Stimulated activated CD4-positive, alpha-beta T cell treated with anti-CD3 and anti-CD28 coated beads, Interleukin-2, amount 100 ng/mL, for 24 hours (primary cell): ENCODE data around the gene JAK1.
A peak's percentile ranks its signal among the peaks of the same experiment; 100 is the strongest.

ENCODE experiments used
- DNase-seq, 2 donors: peaks; one replicate each; pipeline ENCODE4 v3.0.0-alpha.2; 2020

Gene JAK1

DNA sequence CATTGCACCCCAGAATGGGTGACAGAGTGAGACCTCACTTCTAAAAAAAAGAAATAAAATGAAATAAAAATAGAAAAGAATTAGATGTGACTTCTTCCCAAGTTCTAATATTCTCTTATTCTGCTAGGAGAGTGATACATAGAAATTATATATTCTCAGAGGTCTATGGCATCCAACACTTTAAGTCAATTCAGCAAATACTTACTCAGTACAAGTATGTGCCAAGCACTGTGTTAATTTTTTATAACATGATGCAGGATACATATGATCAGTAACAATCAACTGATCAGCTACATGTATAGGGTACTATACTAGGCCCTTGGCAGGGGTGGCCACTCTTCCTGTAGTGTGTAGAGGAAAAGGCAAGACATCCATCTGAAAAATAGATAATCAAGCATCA is 13.0 kb upstream of the JAK1 start:
- DNase-seq = no peak

DNA sequence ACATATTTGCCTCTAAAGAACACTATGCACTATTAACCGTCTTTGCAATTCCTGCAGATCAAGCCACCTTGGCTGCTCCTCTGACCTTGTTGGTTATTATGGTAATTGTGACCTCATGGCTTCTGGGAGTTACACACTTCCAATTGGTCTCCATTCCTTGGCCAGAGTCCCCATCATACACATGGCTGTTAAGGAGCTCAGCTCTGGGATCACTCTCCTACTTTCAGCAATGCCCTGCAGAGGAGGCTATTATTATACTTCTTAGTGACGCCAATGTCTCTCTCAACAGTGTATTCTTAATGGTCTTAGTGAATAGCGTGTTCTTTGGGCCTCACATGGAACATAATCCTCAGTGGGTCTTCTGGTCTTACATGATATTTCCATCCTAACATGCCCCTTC is 10.0 kb upstream of the JAK1 start:
- no peak for DNase-seq

DNA sequence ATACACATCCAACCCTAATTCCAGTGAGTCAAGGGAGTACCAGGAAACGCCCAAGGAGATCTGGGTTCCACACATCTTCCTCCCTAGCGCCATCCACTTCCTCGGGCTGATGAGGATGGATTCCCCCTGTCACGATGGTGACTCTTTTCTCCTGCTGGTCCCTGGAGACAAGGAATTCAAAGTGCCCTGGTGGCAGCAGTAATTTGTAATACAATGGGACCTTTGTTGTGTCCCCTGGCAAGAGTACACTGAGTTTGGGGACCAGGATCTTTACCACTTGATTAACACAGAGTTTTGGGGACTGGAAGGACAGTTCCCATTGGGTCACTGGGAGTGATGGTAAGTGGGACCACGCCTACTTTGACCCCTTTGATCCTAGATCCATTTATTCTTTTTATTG is 9.4 kb upstream of the JAK1 start:
- DNase-seq = no peak

DNA sequence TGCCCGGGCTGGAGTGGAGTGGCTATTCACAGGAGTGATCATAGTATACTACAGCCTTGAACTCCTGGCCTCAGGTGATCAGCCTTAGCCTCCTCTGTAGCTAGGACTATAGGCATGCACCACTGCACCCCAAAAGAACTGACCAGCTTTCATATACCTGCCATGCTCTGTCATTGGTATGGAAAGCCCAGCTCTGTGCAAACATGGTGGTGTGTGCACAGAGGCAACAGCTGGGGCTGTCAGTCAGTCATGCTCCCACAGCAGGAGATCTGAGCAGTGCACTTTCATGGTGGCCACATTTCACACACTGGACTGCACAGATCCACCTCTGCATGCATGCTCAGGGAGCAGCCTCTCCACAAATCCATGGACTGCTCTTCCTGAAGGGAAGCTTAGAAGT is 8.8 kb upstream of the JAK1 start:
- DNase-seq = no peak

DNA sequence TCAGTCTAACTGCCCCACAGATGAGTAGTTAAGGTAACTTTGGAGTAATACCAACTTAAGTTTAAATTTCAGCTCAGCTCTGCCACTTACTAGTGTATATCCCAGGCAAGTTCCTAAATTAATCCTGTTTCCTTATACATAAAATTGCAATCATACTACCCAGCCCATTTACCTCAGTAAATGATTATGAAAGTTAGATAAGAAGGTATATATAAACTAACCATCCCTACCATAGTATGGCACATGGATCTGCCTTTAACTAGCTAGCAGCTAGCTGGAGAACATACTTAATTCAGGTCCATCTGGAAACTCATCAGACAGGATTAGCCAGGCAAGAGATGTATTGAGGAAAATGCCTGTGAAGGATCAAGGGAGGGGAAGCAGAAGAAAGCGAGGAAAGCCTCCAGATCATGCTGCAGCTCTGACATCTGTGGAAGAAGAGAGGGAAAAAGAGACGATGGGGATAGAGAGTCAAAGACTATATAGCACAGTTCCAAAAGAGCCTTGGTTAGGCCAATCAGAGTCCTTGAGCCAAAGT is 8.0 kb upstream of the JAK1 start:
- no peak for DNase-seq

DNA sequence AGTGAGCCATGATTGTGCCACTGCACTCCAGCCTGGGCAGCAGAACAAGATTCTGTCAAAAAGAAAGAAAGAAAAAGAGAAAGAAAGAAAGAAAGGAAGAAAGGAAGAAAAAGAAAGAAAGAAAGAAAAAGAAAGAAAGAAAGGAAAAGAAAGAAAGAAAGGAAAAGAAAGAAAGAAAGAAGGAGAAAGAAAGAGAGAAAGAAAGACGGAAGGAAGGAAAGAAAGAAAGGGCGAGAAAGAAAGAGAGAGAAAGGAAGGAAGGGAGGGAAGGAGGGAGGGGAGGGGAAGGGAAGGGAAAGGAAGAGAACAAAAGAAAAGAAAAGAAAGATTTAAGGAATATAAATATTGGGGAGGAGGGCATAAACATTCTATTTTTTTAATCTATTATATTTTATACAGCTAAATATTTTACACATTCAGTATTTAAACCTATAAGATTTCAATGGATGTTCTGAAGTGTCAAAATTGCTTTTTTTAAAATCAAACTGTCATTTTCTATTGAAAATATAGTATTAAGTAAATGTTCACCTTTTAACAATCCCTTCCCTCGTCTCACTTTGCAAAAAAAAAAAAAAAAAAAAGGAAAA is 6.8 kb upstream of the JAK1 start:
- no peak for DNase-seq

DNA sequence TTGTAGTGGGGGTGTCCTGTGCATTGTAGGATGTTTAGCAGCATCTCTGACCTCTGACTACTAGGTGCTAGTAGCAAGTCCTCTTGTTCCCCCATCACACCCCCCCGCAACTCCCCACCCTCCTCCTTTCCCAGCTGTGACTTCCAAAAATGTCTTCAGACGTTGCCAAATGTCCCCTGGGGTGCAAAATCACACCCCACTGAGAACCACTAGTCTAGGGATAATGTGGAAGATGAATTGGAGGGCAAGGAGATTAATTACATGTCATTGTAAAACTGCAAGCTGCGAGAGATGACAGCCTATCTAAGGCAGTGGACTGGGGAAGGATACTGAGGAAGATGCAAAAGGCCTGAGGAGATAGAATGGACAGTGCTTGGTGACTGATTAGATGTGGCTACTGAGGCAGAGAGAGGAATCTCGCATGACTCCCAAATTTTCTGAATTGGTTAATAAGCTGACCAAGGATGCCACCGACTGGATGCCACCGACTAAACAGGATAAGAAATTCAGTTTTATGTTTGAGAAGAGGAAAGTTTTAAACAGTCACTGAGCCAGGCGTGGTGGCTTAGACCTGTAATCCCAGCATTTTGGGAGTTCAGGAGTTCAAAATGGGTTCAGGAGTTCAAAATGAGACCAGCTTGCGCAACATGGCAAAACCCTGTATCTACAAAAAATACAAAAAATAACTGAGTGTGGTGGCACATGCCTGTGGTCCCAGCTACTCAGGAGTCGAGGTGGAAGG is 3.1 kb upstream of the JAK1 start:
- DNase-seq = no peak

DNA sequence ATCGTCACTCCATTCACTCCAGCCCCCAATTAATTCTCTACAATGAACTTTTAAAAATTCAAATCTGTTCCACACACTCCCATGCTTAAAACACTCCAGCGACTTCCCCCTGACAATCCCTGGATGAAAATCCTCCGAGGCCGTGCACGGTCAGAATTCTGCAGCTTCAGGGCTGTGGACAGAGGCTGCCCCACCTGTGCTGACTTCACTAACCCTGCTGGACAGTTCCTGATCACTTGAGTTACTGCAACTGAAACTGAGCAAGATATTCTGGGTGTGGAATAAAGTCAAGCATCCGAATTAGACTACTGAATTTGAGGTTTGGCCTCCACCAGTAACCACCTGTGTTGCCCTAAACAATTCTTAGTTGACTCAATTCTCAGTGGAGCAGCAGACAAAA is 1.0 kb upstream of the JAK1 start:
- no peak for DNase-seq

DNA sequence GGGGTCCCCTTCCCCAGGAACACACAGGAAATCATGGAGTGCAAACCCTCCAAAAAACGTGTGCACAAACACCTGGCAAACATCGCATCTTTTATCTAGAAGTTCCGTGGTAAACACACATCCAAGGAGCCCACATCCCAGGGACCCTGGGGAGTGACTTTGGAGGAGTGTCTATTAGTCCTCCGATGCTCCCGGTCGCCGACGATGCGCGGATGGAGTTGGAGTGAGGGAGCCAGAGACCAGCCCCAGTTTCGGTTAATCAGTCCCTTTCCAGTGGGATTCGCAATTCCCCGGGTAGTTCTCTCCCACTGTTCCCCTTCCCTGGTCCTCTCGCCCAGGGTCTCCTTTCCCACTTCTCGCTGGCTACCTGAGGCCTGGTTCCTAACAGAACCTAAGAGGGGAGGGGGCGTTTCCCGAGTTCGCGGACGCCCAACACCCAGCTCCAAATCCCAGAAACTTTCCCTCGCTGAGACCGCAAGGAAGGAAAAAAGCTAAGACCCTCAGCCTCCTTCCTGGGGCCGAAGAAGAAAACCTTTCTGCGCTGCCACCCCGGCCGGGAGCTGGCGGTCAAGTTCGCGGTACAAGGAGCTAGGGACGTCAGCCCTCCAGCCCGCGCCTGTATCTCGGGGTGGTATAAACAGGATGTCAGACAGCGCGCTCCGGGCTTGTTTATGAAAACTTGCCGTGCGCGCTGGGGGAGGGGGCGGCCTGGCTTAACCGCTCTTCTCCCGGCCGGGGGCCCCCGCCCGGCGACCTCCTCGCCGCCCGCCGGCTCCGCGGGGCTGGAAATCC is 787 bp downstream of the JAK1 start:
- DNase-seq = peak; percentile 67 to 68

DNA sequence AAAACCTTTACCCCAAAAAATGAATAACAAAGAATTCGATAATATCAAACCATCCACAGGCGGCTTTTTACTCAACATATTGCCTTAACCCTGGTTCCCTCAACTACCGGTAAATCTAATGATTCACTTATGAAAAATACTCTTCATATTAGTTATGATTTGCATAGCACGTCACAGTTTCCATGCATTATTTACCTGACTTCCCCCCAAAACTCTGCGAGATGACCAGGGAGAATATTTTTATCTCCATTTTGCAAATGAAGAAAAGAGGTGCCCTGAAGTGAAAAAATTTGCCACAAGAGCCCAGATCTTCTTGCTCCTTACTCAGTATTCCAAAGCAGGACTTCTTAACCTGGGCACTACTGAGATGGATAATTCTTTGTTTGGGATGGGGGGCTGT is 2.9 kb downstream of the JAK1 start:
- DNase-seq = no peak

DNA sequence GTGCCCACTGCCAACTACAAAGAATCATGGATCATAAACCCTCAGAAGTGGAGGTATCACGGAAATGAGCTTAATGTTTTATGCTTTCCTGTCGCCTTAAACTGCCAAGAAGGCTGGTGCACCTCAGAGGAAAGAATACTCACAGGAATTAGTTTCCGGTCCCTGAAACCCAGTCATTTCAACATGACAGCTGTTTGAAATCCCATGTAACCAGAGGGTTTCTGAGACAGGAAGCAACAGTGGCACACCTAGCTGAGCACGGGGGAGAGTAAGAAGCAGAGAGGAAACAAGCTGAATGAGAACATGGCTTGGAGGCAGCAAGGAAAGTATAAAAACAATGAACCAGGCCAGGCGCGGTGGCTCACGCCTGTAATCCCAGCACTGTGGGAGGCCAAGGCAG is 3.9 kb downstream of the JAK1 start:
- peak; percentile 31 for DNase-seq

DNA sequence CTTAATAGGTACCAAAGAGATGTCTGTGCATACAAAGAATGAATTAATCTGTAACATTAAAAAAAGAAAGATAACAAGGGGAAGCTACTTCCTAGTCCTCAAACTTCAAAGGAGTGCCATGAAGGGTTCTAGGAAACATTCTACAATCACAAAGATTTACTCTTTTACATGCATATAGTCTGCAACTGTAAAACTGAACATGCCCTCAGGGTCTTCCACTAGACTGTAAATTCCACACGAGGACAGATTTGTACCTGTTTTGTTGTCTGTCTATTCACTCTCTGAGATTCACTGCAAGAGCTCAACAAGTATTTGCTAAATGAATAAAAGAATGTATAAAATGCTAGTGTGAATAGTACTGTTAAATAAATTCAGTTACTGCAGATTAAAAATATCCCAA is 4.4 kb downstream of the JAK1 start:
- DNase-seq = no peak

DNA sequence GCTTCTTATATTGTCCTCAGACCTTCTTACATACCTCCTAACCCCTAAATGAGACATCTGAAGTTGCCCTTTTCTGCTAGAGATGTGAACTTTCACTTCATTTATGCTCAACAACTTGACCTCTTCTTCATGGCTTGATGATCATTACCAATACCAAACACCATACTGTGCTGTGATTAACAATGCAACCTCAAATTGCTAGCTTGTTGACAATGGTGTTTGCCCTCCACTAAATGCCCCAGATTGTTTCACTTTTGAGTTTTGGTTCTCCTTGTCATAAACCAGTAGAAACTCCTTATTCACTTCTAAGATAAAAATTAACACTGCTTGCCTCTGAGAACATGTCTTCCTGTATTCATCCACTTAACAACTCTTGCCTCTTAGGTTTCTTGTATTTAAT is 5.6 kb downstream of the JAK1 start:
- no peak for DNase-seq

DNA sequence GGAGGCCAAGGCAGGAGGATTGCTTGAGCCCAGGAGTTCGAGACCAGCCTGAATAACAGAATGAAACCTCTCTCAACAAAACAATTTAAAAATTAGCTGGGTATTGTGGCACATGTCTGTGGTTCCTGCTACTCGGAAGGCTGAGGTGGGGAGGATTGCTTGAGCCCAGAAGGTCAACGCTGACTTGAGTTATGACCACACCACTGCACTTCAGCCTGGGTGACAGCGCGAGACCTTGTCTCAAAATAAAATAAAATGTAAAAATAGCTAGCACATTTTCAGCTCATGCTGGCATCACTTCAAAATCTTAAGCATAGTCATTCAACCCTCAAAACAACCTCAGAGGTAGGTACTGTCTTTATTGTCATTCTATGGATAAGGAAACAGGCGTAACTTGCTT is 6.4 kb downstream of the JAK1 start:
- no peak for DNase-seq

DNA sequence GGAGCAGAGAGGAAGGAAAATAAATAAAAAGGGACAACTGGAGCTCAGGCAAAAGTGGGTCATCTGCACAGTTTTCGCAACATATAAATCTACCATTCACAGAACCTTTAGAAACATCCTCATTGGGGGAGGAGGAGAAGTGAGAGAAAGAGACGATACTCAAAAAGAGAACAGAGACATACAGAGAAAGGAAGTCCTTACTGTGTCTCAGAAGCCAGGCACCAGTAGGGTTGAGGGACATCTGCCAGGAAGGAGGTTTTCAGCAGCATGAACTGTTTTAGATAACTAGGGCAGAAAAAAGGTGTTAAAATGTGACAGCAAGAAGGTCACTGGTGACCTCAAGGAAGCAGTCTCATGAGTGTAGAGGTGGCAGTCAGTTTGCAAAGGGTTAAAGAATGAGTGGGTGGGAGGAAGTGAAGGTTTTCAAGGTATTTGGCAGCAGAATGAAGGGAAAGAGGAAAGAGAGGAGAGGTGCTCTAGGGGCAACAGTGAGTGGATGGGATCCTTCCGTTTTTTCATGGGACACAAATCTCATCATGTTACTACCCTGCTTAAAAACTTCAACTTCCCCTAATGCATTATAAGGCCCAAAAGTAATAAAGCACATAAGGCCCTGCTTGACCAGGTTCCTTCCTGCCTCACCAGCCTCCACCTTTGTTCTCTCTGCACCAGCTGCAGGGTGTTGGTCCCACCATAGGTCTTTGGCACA is 9.5 kb downstream of the JAK1 start:
- DNase-seq = peak in 1 of 2 donors; percentile 26

DNA sequence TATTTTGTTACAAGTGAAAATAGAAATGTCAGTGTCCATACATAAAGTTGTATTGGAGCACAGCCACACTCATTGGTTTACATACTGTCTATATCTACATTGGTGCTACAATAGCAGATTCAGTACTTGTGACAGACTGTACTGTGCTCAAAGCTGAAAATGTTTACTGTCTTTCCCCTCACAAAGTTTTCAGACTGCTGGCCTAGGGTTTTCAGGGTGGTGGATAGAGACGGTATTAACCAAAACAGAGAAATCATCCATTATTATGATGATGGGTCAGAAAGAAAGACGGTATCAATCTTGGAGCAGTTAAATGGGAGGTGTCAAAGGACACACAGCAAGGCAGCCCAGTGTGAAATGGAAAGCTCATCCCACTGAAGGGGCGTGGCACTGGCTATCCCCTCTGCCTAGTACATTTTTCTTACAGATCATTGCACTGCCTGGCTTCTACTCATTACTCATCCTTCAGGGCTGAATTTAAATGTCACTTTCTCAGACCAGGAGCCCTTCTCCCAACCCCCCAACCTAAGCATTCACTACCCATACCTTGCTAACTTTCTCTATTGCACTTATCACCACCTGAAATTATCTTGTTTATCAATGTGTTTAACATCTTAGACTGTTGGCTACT is 10.2 kb downstream of the JAK1 start:
- peak in 1 of 2 donors; percentile 20 for DNase-seq

DNA sequence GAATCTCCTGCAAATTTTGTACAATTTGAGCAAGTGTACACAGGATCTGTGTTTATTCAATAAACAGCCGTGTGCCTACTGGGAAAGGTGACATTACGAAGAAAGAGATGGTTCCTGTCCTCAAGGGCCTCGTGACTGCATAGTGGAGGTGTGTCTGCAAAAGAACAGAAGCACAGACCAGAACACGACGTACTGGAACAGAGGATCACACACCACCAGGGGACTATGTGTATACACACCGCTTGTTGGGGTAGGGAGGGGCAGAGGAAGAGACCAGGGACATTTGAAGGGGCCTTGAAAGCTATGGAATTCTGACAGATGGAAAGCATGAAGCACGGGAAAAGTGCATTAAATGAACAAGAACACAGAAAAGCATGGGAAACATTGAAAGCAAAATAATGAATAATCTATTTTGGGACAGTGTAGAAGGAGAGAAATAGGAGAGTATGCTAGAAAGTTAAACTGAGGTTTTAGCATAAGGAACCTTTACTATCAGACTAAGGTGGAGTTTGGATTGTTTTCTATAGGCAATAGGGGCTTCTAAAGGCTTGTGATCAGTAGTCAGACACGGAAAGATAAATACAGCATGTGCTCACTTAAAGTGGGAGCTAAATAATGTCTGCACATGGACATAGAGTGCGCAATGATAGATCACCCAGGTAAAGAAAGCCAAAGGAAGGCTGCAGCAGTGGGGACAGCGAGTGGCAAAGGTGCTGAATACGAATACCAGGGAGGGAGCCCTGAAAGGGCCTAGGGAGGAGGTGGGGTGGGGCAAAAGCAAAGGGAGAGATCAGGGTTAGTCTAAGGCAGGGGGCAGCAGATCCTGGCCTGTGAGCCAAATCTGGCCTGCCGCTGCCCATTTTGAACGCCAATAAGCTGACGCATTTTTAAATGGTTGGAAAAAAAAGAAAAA is 11.0 kb downstream of the JAK1 start:
- no peak for DNase-seq

DNA sequence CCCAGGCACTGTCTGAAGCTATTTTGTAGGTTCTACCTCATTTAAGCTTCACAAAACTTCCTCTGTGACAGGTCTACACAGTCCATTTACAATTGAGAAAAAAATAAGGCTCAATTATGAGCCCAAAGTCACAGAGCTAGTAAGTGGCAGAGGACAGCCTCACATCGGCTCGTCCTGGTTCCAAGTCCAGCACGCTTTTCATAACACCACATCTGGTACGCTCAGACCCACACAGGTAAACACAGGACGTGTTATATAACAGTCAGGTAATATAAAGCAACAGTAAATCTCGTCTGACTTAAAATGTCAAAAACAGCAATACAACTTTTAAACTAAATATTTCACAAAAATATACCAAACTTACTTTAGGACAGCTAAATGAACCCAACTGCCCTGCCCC is 13.1 kb downstream of the JAK1 start:
- DNase-seq = no peak

DNA sequence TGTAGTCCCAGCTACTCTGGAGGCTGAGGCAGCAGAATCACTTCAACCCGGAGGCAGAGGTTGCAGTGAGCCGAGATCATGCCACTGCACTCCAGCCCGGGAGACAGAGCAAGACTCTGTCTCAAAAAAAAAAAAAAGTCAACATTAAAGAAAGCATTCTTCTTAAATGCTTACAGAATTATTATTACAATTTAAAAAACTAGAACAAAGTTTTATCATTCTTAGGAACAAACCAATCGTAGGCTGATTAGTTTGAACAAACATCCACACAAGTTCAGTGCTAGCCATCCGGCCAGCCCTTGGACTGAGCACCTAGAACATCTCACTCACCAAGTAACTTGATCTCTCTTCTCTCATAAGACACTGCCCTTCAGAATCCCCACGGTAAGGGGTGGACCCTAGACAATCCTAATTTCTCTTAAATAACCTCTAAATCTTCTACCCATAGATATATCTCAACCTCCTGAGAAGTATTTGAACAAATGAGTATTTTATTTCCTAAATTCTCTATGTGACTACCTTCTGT is 16.0 kb downstream of the JAK1 start:
- no peak for DNase-seq

DNA sequence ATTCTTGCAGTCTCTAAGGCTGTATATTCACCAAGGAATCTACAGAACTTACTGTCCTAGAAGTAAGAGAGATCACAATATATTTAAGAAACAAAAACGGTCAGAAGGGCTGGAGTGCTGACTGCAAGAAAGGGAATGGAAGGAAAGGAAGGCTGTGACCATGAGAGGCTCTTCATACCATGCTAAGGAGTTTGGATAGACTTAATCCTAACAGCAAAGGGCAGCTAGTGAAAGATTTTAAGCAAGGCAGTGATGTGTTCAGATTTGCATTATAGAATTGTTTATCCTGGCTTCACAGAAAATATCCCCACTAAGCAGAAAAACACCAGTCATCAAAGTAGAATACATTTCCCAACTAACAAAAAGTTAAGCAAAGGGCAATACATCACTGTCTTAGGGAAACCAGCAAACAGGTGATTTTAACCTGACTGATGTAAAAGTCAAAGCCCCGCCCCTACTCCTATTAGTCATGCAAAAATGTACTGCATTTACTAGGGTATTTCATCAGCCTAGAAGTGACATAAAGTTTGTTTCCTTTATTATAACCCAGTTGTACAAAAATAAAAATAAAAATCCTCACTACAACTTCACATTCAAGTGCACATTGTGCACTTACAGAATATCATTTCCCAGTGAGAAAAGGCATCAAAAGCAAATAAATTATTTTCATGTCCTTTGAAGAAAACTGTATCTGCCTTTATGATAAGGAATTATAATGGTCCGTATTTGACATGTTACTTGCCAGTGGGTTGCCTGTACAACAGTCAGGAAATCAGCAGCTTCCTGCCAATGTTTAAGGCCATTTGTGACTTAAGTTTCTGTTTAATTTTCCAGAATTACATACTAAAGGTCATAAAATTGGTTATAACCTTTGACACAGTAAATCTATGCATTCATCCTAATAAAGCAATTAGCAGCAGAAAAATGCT is 17.2 kb downstream of the JAK1 start:
- DNase-seq = peak in 1 of 2 donors; percentile 49
